Body of pancreas (tissue), 4 donors: ENCODE data around the gene OSBPL2. TPM values are rescaled to one million over a fixed set of nuclear protein-coding genes. Genes with fewer than 3 reads are reported as not detected.

Experiments
- ATAC-seq: fragments of 150-250 bp; one replicate; pipeline ENCODE4 v1.9.1; 2016
- DNase-seq, 4 donors: peaks; one replicate each; pipeline ENCODE4 v3.0.0-alpha.2; 2019
- H3K27ac ChIP-seq, 4 donors: fragments of 200-600 bp; sonication (generic); 1 replicate in 3 of 4; 2 replicates in 1 of 4; pipeline versions ENCODE4 v1.5.1 to v1.6.1; 2016 to 2019; ENCODE audit warnings: mild to moderate bottlenecking in 1 of 4, mixed read lengths in 1 of 4, moderate library complexity in 1 of 4
- H3K27me3 ChIP-seq, 2 donors: fragments of 200-600 bp; sonication (generic); one replicate each; pipeline ENCODE4 v1.6.0; 2016; ENCODE audit warnings: mild to moderate bottlenecking in 1 of 2
- H3K36me3 ChIP-seq, 2 donors: fragments of 200-600 bp; sonication (generic); replicated peaks in 1 of 2; 2 replicates each; pipeline ENCODE4 v1.5.1; 2016; ENCODE audit warnings: low read depth in 2 of 2; ENCODE audit not compliant: insufficient read depth in 1 of 2
- H3K4me1 ChIP-seq: fragments of 200-600 bp; sonication (generic); one replicate; pipeline ENCODE4 v1.6.0; 2016
- H3K4me3 ChIP-seq, 2 donors: fragments of 200-600 bp; sonication (generic); 1 replicate in 1 of 2; 2 replicates in 1 of 2; pipeline ENCODE4 v1.5.1; 2016 to 2019
- H3K9me3 ChIP-seq, 3 donors: fragments of 200-600 bp; sonication (generic); 1 replicate in 2 of 3; 2 replicates in 1 of 3; pipeline ENCODE4 v1.5.1; 2016
- CTCF ChIP-seq, 7 experiments: fragments of 450-650 bp in 4 of 7; fragments of 200-600 bp in 3 of 7; sonication (generic) in 3 of 7; IDR thresholded peaks; one replicate each; pipeline ENCODE4 v1.5.1; 2016 to 2019; ENCODE audit warnings: antibody characterized with exemption in 7 of 7
- POLR2A ChIP-seq, 3 donors: fragments of 450-650 bp; IDR thresholded peaks; one replicate each; pipeline ENCODE4 v1.6.1; 2016; ENCODE audit warnings: antibody characterized with exemption in 3 of 3, mild to moderate bottlenecking in 2 of 3
- WGBS, 2 donors: methylation state at CpG; one replicate each; pipeline ENCODE4 v1.1.5; 2017; 5-methylcytosine and 5-hydroxymethylcytosine counted together
- intact Hi-C: fragments of 100-400 bp; cut with DNase I; formaldehyde crosslinking; loops from one replicate; pipeline ENCODE4 v1.15.1; 2023
- total RNA-seq, 2 donors: library from RNA; depleted of rRNA; stranded (reverse); fragments of >200 nt; gene quantifications; one replicate each; pipeline ENCODE4 v1.1.0, GENCODE V29; 2016

OSBPL2 gene
- total RNA-seq, 2 donors from 2014 or later = 54.5 to 71.9 TPM

- no peak for ATAC-seq
- Histone ChIP-seq H3K27me3 (no peaks in the 10 kb centered on the region), H3K4me3 (no peak overlapping the region), H3K9me3 (no peaks in the 10 kb centered on the region), H3K36me3 (peaks cover 6 to 21% of the 10 kb centered on the region in 2 donors), H3K4me1 (no peaks in the 10 kb centered on the region), H3K27ac (no peak overlapping the region)
- TF ChIP-seq CTCF (IDR thresholded peaks at IDR 0.05) (no peak), POLR2A (IDR thresholded peaks at IDR 0.05) (no peak)
- no peak for DNase-seq
- intact Hi-C loops = no loop called here
- WGBS, 2 donors = 91 to 95% methylated on average over 10 of the region's 10 CpGs
These were observed 23.7 kb downstream of the OSBPL2 start for GRCh38 chr20:62262064-62262463.

DNA sequence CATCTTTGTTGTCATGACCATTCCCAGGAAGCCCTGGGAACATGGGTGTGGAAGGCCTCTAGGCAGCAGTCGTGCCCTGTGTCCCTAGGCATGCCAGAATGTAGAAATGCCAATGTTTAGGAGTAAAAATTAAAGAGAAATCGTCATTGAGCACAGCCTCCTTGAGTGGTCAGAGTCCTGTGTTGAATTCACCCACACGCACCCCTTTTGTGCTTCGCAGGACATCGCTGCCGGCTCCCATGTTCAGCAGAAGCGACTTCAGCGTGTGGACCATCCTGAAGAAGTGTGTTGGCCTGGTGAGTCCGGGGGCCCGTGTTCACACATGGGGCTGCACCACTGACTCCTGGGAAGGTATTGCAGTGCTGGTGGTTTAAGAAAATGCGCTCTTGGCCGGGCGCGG lies 25.1 kb downstream of the OSBPL2 start:
- ATAC-seq = no peak
- Histone ChIP-seq H3K4me3 (no peak overlapping the region), H3K27me3 (no peaks in the 10 kb centered on the region), H3K9me3 (no peaks in the 10 kb centered on the region), H3K4me1 (no peaks in the 10 kb centered on the region), H3K27ac (no peak overlapping the region), H3K36me3 (peaks cover 6 to 21% of the 10 kb centered on the region in 2 donors)
- intact Hi-C loops = no loop called here
- DNase-seq = no peak
- TF ChIP-seq POLR2A (IDR thresholded peaks at IDR 0.05) = no peak
- TF ChIP-seq CTCF (IDR thresholded peaks at IDR 0.05) = no peak
- 89 to 92% methylated on average over 14 of the region's 14 CpGs for WGBS, 2 donors

DNA sequence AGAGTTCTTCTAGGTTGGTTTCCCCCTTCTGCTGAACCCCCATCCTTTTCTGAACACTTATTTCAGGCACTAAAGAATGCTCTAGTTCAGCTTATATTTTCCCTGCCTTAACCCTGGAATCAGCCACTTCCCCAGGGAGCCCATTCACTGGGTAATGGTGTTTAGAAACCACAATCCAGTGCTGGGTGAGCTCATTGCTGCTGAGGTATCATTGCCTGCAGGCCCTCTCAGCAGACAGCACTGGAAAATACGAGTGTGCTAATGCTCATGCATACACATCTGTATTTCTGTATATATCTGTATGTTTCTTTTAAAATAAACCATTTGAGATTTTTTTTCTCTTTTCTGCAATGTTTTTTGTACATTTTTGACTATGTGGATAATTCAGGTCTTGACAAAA lies 27.0 kb downstream of the OSBPL2 start:
- Histone ChIP-seq H3K4me1 (no peaks in the 10 kb centered on the region), H3K36me3 (peaks cover 6 to 14% of the 10 kb centered on the region in 2 donors), H3K4me3 (no peak overlapping the region), H3K27me3 (no peaks in the 10 kb centered on the region), H3K9me3 (no peaks in the 10 kb centered on the region), H3K27ac (no peak overlapping the region)
- 94 to 100% methylated on average over 1 of the region's 1 CpG for WGBS, 2 donors
- no peak for ATAC-seq
- intact Hi-C loops = no loop called here
- DNase-seq = no peak
- TF ChIP-seq CTCF (IDR thresholded peaks at IDR 0.05) (no peak), POLR2A (IDR thresholded peaks at IDR 0.05) (no peak)

GRCh38 chr20:62266340-62266739 lies 28.0 kb downstream of the OSBPL2 start:
- Histone ChIP-seq H3K4me1 (no peaks in the 10 kb centered on the region), H3K27ac (no peak overlapping the region), H3K9me3 (no peaks in the 10 kb centered on the region), H3K4me3 (no peak overlapping the region), H3K27me3 (no peaks in the 10 kb centered on the region), H3K36me3 (peaks cover 6 to 16% of the 10 kb centered on the region in 2 donors)
- 91 to 97% methylated on average over 10 of the region's 10 CpGs for WGBS, 2 donors
- no peak for DNase-seq
- no peak for TF ChIP-seq POLR2A (IDR thresholded peaks at IDR 0.05)
- no peak for TF ChIP-seq CTCF (IDR thresholded peaks at IDR 0.05)
- no peak for ATAC-seq
- intact Hi-C loops = no loop called here

DNA sequence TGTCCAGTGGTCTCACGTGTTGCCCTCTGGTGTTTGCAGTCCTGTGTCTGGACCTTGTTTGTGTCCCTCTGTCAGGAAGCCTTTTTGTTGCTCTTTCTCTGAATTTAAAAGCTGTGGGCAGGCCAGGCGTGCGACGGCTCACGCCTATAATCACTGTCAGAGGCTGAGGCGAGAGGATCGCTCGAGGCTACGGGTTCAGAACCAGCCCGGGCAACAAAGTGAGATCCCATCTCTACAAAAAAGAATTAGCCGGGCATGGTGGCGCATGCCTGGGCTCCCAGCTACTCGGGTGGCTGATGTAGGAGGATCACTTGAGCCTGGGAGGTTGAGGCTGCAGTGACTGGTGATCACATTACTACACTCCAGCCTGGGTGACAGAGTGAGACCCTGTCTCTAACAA lies 28.5 kb downstream of the OSBPL2 start:
- no peak overlapping the region for H3K27ac ChIP-seq
- H3K36me3 ChIP-seq = peaks cover 9 to 15% of the 10 kb centered on the region in 2 donors
- no peak for TF ChIP-seq CTCF (IDR thresholded peaks at IDR 0.05)
- TF ChIP-seq POLR2A (IDR thresholded peaks at IDR 0.05) = no peak
- no peak for DNase-seq
- no peak overlapping the region for H3K4me3 ChIP-seq
- H3K9me3 ChIP-seq = no peaks in the 10 kb centered on the region
- ATAC-seq = no peak
- no peaks in the 10 kb centered on the region for H3K27me3 ChIP-seq
- 94 to 97% methylated on average over 12 to 13 of the region's 13 CpGs for WGBS, 2 donors
- intact Hi-C loops = no loop called here
- H3K4me1 ChIP-seq = no peaks in the 10 kb centered on the region
